Right lobe of liver (tissue), 6 donors: ENCODE measurements around the gene RETREG1. TPM values are rescaled to one million over a fixed set of nuclear protein-coding genes. Genes with fewer than 3 reads are reported as not detected.

Experiments used
- ATAC-seq, 4 donors: fragments of 200-7000 bp; cut with Tn5 transposase; one replicate each; pipeline ENCODE4 v1.9.1; 2020; ENCODE audit warnings: mild to moderate bottlenecking in 4 of 4, moderate library complexity in 4 of 4
- DNase-seq, 3 donors: peaks; one replicate each; pipeline ENCODE4 v3.0.0-alpha.2; 2020
- H3K27ac ChIP-seq, 3 donors: fragments of 200-600 bp; one replicate each; pipeline ENCODE4 v1.8.0; 2022
- H3K27me3 ChIP-seq, 2 donors: fragments of 200-600 bp; one replicate each; pipeline ENCODE4 v1.8.0; 2022
- H3K36me3 ChIP-seq, 4 donors: fragments of 200-600 bp; sonication (generic) in 1 of 4; one replicate each; pipeline versions ENCODE4 v1.5.1 to v1.8.0; 2017 to 2022; ENCODE audit warnings: control low read depth in 1 of 4
- H3K4me1 ChIP-seq, 4 donors: fragments of 200-600 bp; sonication (generic) in 1 of 4; one replicate each; pipeline versions ENCODE4 v1.5.1 to v1.8.0; 2017 to 2022; ENCODE audit warnings: control low read depth in 1 of 4
- H3K4me3 ChIP-seq, 3 donors: fragments of 200-600 bp; one replicate each; pipeline ENCODE4 v1.8.0; 2022
- H3K9me3 ChIP-seq, 4 donors: fragments of 200-600 bp; sonication (generic) in 1 of 4; one replicate each; pipeline versions ENCODE4 v1.5.1 to v1.8.0; 2017 to 2022; ENCODE audit warnings: control low read depth in 1 of 4
- CTCF ChIP-seq, 4 donors: fragments of 200-600 bp in 3 of 4; fragments of 450-650 bp in 1 of 4; IDR thresholded peaks; one replicate each; pipeline versions ENCODE4 v1.5.1 to v1.8.0; 2016 to 2022; ENCODE audit warnings: antibody characterized with exemption in 4 of 4, mild to moderate bottlenecking in 2 of 4
- POLR2A ChIP-seq: fragments of 450-650 bp; IDR thresholded peaks from one replicate; pipeline ENCODE4 v1.6.1; 2017; ENCODE audit warnings: antibody characterized with exemption, mild to moderate bottlenecking
- whole genome bisulfite sequencing: methylation state at CpG from one replicate; pipeline ENCODE4 v1.1.6; 2018; ENCODE audit warnings: low coverage, low lambda C conversion rate; ENCODE audit not compliant: insufficient coverage; ENCODE audit errors: missing lambda C conversion rate; 5-methylcytosine and 5-hydroxymethylcytosine counted together
- intact Hi-C, 2 donors: fragments of 100-400 bp; cut with DNase I; formaldehyde crosslinking; loops; one replicate each; pipeline versions ENCODE4 v1.11.2 to v1.14.1; 2022
- total RNA-seq, 6 experiments: library from RNA; depleted of rRNA in 2 of 6; stranded (reverse); fragments of >200 nt in 2 of 6; fragmentation: NEBNext Ultra II Directional in 3 of 6; extraction: Animal tissue kit (Norgen Biotek cat#: 25700) in 3 of 6; gene quantifications; one replicate each; pipeline versions ENCODE4 v1.1.0 to v1.2.4, GENCODE V29; 2016 to 2023
- donor health status: DM: no; HTN: yes; CAD: no.
- donor health status: DM: no; HTN: no; CAD: no.
- donor health status: DM: no; HTN: no; CAD: no.
- donor health status: DM: no; HTN: yes; CAD: no.
- donor health status: DM: no; HTN: yes; CAD: no.

The RETREG1 gene
- total RNA-seq, 6 experiments from 2014 or later, result 17.2 to 70.8 (median 30.2) TPM

GRCh38 chr5:16573401-16573800 lies 43.4 kb downstream of the RETREG1 start:
- 21% methylated on average over 2 of the region's 2 CpGs for WGBS
- Histone ChIP-seq H3K4me1 (peaks cover 0 to 30% (median 13%) of the 10 kb centered on the region in 4 donors), H3K36me3 (no peaks in the 10 kb centered on the region), H3K9me3 (no peaks in the 10 kb centered on the region), H3K27me3 (no peaks in the 10 kb centered on the region), H3K4me3 (peak overlapping the region in 1 of 3 donors; percentile 19), H3K27ac (peak overlapping the region in 2 of 3 donors; percentile 24 to 80)
- ATAC-seq (peak; percentile 78 to 85 (median 82)), DNase-seq (peak in 1 of 3 donors; percentile 73)
- intact Hi-C loops, result no loop called here
- TF ChIP-seq POLR2A, result no peak
- no peak for TF ChIP-seq CTCF (IDR thresholded peaks at IDR 0.05)

GRCh38 chr5:16572289-16573015 lies 44.3 kb downstream of the RETREG1 start:
- peak overlapping the region in 2 of 3 donors; percentile 24 to 80 for H3K27ac ChIP-seq
- intact Hi-C loops, result no loop called here

GRCh38 chr5:16571016-16571415 lies 45.8 kb downstream of the RETREG1 start:
- 88% methylated on average over 3 of the region's 4 CpGs for WGBS
- no peak for DNase-seq
- intact Hi-C loops, result no loop called here

More at GRCh38 chr5:16572289-16573015, 44.3 kb downstream of the RETREG1 start:
- ATAC-seq (no peak), DNase-seq (no peak)
- Histone ChIP-seq H3K9me3 (no peaks in the 10 kb centered on the region), H3K4me1 (peaks cover 0 to 30% (median 13%) of the 10 kb centered on the region in 4 donors), H3K36me3 (no peaks in the 10 kb centered on the region), H3K27me3 (no peaks in the 10 kb centered on the region), H3K4me3 (no peak overlapping the region)
- no peak for TF ChIP-seq POLR2A
- TF ChIP-seq CTCF (IDR thresholded peaks at IDR 0.05), result no peak
- 82% methylated on average over 6 of the region's 19 CpGs for WGBS

GRCh38 chr5:16570121-16570815 lies 46.5 kb downstream of the RETREG1 start:
- TF ChIP-seq CTCF (IDR thresholded peaks at IDR 0.05) (no peak), POLR2A (no peak)
- Histone ChIP-seq H3K27ac (no peak overlapping the region), H3K9me3 (no peaks in the 10 kb centered on the region), H3K4me1 (peaks cover 0 to 30% (median 13%) of the 10 kb centered on the region in 4 donors), H3K4me3 (no peak overlapping the region), H3K36me3 (no peaks in the 10 kb centered on the region), H3K27me3 (no peaks in the 10 kb centered on the region)
- WGBS, result 86% methylated on average over 3 of the region's 3 CpGs
- no peak for DNase-seq
- intact Hi-C loops, result no loop called here
- ATAC-seq, result no peak

More at GRCh38 chr5:16571016-16571415, 45.8 kb downstream of the RETREG1 start:
- peaks cover 0 to 30% (median 13%) of the 10 kb centered on the region in 4 donors for H3K4me1 ChIP-seq
- H3K27me3 ChIP-seq, result no peaks in the 10 kb centered on the region
- no peak overlapping the region for H3K4me3 ChIP-seq
- ATAC-seq, result no peak
- no peaks in the 10 kb centered on the region for H3K36me3 ChIP-seq
- TF ChIP-seq POLR2A (no peak), CTCF (IDR thresholded peaks at IDR 0.05) (no peak)
- H3K9me3 ChIP-seq, result no peaks in the 10 kb centered on the region
- H3K27ac ChIP-seq, result no peak overlapping the region
